HepG2 (cell line): ENCODE data around the gene GEMIN4. TPM values are rescaled to one million over a fixed set of nuclear protein-coding genes. Genes with fewer than 3 reads are reported as not detected.

Experiments used
- ATM ChIP-seq: fragments of 450-650 bp; IDR thresholded peaks from 2 replicates; pipeline ENCODE4 v1.7.1; 2017; ENCODE audit warnings: mild to moderate bottlenecking, borderline replicate concordance
- SRSF9 ChIP-seq: fragments of 200-400 bp; formaldehyde crosslinking; IDR thresholded peaks from 2 replicates; pipeline ENCODE4 v1.6.1; 2018; ENCODE audit warnings: borderline replicate concordance, mild to moderate bottlenecking, low read depth, low read length; ENCODE audit not compliant: insufficient read depth, poor library complexity, severe bottlenecking
- TSC22D2 ChIP-seq: sonication (generic); formaldehyde crosslinking; IDR thresholded peaks from 2 replicates; pipeline ENCODE4 v1.5.1; 2020; ENCODE audit warnings: missing genetic modification reagents, mild to moderate bottlenecking, borderline replicate concordance
- ZNF790 ChIP-seq: sonication (generic); formaldehyde crosslinking; IDR thresholded peaks from 2 replicates; pipeline ENCODE4 v1.8.0; 2022; ENCODE audit warnings: missing genetic modification reagents, mild to moderate bottlenecking, borderline replicate concordance
- ZNF839 ChIP-seq: sonication (generic); formaldehyde crosslinking; IDR thresholded peaks from 2 replicates; pipeline ENCODE4 v1.4.0; 2020; ENCODE audit warnings: missing genetic modification reagents, mild to moderate bottlenecking, borderline replicate concordance
- ZSCAN20 ChIP-seq: sonication (generic); formaldehyde crosslinking; IDR thresholded peaks from 2 replicates; pipeline ENCODE4 v1.4.0; 2020; ENCODE audit warnings: missing genetic modification reagents, mild to moderate bottlenecking, borderline replicate concordance
- polyA plus RNA-seq, 8 experiments: library from polyadenylated mRNA; depleted of rRNA in 3 of 8; stranded (reverse) in 7 of 8; unstranded in 1 of 8; fragments of >200 nt; fragmentation: Illumina TruSeq in 4 of 8; extraction: Trizol in 4 of 8; gene quantifications; 2 replicates each; pipeline versions ENCODE4 v1.2.1 to v1.2.3, GENCODE V29; 2011 to 2016; ENCODE audit warnings: low read depth in 4 of 8, missing spikeins in 1 of 8, mixed read lengths in 1 of 8; ENCODE audit not compliant: insufficient read depth in 1 of 8
- total RNA-seq, 5 experiments: library from RNA; depleted of rRNA; stranded (reverse); fragments of >200 nt; fragmentation: Illumina TruSeq; extraction: Trizol; gene quantifications; 2 replicates each; pipeline ENCODE4 v1.2.3, GENCODE V29; 2016; ENCODE audit warnings: low read depth in 1 of 5
- TF ChIP-seq, protein P1 (sequence below), 2 experiments: sonication (generic) in 1 of 2; formaldehyde crosslinking in 1 of 2; IDR thresholded peaks; 2 replicates each; pipeline versions ENCODE4 v1.6.1 to v1.9.0; 2014 to 2022; ENCODE audit warnings: antibody characterized with exemption in 1 of 2, borderline replicate concordance in 1 of 2, inconsistent platforms in 1 of 2, low read depth in 1 of 2, missing genetic modification reagents in 1 of 2
- TF ChIP-seq, protein P2 (sequence below): sonication (generic); formaldehyde crosslinking; IDR thresholded peaks from 2 replicates; pipeline ENCODE4 v1.5.0; 2020; ENCODE audit warnings: mild to moderate bottlenecking, missing genetic modification reagents

Gene GEMIN4
- total and polyA plus RNA-seq, 2 of the 13 experiments (the other 11 are each of a cell fraction or from before 2014, with no cell fraction given), result 10.8 to 22.7 TPM

DNA sequence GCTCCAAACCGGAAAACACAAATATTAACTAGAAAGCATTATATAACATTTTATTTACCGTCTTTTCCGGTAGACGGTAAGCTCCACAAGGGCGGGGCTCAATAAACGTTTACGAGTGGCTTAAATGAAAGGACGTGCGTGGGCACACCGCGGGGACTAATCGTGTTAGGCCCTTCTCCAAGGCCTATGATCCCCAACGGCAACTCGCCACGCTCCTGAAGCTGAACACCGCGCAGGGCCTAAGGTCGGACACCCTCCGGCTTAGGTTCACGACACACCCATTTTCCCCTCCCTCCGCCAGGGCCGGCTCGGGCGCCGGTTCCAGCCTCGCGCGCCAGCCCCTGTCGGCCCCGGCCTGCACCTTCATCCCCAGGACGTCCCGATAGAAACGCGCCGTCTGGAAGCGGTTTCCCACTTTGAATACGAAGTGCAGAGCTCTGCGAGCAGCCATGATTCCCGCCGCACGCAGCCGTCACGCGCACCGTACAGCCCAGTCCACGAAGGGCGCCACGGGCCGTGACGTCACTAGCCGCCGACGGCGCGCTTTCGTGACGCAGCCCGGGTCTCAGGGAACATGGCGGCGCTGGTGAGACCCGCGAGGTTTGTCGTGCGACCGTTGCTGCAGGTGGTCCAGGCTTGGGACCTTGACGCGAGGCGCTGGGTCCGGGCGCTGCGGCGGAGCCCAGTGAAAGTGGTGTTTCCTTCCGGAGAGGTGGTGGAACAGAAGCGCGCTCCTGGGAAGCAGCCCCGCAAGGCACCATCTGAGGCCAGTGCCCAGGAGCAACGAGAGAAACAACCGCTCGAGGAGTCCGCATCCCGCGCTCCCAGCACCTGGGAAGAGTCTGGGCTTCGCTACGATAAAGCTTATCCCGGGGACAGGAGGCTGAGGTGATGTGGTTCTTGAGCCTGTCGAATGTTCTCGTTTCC is 30.0 kb upstream of the GEMIN4 start, which contains the start of the genes GLOD4 and MRM3 (continued):
- peak; percentile 31; the same call in 1 of the 2 replicates for TF ChIP-seq TSC22D2 (CRISPR knock-in tag)
- TF ChIP-seq ZNF839, result no peak
- no peak for TF ChIP-seq ZSCAN20
- peak; percentile 77 for TF ChIP-seq ZNF790 (CRISPR knock-in tag)
- TF ChIP-seq, protein P1, sequence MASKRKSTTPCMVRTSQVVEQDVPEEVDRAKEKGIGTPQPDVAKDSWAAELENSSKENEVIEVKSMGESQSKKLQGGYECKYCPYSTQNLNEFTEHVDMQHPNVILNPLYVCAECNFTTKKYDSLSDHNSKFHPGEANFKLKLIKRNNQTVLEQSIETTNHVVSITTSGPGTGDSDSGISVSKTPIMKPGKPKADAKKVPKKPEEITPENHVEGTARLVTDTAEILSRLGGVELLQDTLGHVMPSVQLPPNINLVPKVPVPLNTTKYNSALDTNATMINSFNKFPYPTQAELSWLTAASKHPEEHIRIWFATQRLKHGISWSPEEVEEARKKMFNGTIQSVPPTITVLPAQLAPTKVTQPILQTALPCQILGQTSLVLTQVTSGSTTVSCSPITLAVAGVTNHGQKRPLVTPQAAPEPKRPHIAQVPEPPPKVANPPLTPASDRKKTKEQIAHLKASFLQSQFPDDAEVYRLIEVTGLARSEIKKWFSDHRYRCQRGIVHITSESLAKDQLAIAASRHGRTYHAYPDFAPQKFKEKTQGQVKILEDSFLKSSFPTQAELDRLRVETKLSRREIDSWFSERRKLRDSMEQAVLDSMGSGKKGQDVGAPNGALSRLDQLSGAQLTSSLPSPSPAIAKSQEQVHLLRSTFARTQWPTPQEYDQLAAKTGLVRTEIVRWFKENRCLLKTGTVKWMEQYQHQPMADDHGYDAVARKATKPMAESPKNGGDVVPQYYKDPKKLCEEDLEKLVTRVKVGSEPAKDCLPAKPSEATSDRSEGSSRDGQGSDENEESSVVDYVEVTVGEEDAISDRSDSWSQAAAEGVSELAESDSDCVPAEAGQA (IDR thresholded peaks at IDR 0.05; ENCODE audit: low read depth), result peak; percentile 99
- TF ChIP-seq, protein P1 (CRISPR knock-in tag; IDR thresholded peaks at IDR 0.05; ENCODE audit: borderline replicate concordance), result no peak
- TF ChIP-seq, protein P2, sequence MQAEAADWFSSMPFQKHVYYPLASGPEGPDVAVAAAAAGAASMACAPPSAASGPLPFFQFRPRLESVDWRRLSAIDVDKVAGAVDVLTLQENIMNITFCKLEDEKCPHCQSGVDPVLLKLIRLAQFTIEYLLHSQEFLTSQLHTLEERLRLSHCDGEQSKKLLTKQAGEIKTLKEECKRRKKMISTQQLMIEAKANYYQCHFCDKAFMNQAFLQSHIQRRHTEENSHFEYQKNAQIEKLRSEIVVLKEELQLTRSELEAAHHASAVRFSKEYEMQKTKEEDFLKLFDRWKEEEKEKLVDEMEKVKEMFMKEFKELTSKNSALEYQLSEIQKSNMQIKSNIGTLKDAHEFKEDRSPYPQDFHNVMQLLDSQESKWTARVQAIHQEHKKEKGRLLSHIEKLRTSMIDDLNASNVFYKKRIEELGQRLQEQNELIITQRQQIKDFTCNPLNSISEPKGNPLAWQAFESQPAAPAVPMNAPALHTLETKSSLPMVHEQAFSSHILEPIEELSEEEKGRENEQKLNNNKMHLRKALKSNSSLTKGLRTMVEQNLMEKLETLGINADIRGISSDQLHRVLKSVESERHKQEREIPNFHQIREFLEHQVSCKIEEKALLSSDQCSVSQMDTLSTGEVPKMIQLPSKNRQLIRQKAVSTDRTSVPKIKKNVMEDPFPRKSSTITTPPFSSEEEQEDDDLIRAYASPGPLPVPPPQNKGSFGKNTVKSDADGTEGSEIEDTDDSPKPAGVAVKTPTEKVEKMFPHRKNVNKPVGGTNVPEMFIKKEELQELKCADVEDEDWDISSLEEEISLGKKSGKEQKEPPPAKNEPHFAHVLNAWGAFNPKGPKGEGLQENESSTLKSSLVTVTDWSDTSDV, result no peak; the same call in 1 of the 2 replicates
- no peak for TF ChIP-seq ATM
- TF ChIP-seq SRSF9, result no peak
